GM12872 (cell line): ENCODE data around the gene RUNX3.

ENCODE experiments used
- TF ChIP-seq, protein P1 (sequence below): IDR thresholded peaks from 3 replicates; pipeline ENCODE4 v1.5.1; 2011; ENCODE audit warnings: low read depth, mild to moderate bottlenecking, low read length, moderate library complexity; ENCODE audit not compliant: insufficient read depth

RUNX3 gene

DNA sequence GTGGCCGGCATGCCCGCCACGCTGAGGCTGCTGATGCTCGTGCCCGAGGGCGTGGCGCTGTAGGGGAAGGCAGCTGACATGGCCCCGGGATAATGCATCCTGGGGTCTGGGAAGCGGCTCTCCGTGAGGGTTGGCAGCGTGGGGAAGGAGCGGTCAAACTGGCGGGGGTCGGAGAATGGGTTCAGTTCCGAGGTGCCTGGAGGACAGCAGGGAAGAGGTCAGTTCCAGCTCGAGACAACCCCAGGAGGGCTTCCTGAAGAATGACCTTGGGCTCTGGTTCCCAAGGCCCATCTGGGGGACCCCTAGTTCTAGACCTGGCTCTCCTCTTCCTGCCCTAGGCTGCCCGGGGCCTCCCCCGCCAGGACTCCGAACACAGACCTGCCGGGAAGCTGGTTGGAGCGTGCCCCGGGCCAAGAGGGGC lies 27.6 kb downstream of the RUNX3 start:
- TF ChIP-seq, protein P1, sequence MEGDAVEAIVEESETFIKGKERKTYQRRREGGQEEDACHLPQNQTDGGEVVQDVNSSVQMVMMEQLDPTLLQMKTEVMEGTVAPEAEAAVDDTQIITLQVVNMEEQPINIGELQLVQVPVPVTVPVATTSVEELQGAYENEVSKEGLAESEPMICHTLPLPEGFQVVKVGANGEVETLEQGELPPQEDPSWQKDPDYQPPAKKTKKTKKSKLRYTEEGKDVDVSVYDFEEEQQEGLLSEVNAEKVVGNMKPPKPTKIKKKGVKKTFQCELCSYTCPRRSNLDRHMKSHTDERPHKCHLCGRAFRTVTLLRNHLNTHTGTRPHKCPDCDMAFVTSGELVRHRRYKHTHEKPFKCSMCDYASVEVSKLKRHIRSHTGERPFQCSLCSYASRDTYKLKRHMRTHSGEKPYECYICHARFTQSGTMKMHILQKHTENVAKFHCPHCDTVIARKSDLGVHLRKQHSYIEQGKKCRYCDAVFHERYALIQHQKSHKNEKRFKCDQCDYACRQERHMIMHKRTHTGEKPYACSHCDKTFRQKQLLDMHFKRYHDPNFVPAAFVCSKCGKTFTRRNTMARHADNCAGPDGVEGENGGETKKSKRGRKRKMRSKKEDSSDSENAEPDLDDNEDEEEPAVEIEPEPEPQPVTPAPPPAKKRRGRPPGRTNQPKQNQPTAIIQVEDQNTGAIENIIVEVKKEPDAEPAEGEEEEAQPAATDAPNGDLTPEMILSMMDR = no peak

DNA sequence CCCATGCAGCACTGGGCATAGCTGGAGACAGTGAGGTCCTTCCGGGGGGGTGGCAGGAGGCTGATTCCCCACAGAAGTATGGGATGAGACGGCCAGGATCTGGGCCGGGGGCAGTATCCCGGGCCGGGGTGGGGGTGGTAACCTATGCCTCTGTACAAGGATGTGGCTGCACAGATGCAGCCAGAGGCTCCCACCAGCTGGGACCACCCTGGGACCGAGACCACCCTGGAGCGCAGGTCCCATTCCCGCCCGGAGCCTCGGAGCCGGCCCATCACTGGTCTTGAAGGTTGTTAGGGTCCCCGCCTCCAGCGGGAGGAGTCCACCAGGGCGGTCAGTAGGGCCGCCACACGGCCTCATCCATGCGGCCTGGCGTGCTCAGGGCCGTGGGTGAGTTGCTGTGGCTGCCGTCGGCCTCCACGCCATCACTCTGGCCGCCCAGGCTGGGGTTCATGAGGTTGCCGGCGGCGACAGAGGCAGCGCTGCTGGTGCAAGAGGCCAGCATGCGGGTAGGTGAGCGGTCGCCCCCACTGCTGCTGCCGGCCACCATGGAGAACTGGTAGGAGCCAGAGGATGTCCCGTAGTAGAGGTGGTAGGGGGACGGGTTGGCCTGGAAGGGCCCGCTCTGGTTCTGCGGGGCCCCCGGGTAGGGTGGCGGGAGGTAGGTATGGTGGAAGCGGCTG lies 28.1 kb downstream of the RUNX3 start:
- TF ChIP-seq, protein P1 = no peak

DNA sequence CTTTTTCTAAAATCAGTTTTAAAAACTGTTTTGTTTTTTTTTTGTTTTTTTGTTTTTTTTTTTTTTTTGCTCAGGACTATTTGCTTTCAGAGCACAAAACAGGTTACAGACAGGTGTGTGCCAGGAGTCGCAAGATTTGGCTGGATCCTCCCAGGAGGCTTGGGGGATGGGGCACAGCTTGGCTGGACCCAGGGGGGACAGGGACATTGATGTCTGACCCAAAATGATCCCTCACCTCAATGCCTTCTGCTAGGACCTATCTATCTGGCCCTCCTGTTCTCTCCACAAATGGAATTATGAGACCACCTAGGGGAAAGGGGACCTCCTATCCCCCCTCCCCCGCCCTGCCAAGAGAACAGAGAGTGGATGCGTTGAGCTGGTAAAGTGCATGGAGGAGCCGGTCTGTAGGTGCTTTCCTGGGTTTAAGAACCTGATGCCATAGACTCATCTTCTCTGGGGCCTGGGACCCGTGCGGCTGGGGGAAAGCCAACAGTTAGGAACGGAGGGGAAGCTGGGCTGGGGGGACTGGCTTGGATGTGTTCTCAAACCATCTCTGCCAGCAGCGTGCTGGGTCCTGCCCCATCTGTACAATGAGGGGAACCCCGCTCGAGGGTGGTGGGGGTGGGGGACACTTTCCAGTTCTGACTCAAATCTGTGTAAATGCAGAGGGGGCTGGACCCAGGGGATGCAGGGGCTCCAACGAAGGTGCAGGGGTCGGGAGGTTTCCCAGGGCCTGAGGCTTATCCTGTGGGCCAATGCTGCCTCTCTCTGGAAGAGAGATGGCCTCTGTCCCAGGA lies 28.9 kb downstream of the RUNX3 start:
- TF ChIP-seq, protein P1 = no peak

DNA sequence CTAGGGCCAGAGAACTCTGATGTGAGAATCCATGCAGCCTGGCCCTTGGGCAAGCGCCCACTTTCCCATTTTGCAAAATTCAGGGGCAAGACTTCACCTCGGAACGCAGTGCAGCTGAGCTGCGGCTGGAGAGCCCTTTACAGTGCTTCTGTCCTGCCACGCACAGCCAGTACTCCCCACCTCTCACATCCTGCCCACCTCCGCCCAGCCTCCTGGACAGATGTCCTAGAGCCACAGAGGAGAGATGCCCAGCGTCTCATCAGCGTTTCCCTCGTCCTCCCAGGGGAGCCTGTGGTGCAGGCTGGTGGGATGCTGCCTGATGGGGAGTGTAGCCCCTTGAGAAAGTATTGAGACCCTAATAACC lies 29.6 kb downstream of the RUNX3 start:
- TF ChIP-seq, protein P1 = no peak

DNA sequence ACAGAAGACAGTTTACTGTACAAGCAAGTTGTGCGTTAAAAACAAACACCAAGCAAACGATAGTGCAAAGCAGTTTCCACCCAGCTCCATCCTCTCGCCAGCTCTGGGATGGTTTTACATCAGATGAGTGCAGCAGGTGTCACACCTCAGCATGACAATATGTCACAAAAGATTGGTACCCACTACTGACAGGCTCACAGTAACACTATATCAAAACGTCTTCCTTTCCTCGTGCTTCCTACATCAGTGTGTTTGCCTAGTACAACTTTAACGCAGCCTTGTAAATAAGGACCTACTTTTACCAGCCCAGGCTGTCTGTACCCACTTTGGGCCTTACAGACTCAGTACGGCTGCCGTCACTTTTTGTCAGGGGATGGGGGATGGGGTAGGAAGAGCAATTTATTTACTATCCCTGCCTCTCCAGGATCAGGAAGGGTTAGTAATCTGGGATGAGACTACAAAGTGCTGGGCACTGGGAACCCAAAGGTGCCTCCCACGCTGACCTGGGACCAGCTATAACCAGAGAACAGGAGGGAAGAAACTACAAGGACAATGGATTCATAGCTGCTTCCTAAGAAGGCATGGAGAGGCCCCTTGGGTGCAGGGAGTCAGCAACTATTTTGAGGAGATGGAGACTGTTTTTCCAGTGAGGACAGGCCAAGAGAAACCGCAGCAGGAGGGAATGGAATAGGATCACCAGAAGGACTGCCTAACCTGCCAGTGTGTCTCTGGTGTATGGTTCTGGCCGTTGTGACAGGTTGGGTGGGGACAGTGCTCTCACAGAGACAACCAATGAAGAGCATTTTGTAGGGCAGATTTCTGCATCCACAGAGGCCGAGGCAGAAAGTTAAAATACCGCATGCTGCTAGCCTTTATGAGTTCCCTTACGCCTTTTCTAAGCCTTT lies 30.2 kb downstream of the RUNX3 start:
- TF ChIP-seq, protein P1 = no peak

DNA sequence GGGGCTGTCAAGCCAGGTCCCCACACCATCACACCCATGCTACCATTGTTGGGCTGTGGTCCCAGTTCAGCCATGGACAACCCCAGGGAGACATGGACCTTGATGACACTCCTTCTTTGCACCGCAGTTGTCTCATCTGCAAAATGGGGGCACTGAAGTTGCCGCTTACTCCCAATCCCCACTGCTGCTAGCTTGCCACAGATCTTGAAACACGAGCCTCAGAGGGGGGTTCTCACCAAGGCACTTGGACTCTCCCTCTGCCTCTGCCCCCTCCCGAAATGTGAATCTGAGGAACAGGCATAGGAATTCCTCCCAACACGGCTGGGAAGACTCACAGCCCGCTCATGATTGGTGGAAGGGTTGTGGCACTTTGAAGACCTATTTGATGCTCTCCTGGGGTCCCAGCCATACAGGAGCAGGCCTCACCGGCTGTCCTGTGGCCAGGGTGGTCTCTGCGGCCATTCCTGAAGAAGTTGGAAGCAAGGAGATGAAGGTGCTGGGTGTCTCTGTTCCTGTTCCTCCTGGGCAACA lies 31.1 kb downstream of the RUNX3 start:
- TF ChIP-seq, protein P1 = no peak
